Gastrocnemius medialis (tissue), 4 donors: ENCODE results near the gene VSX2. TPM values are rescaled to one million over a fixed set of nuclear protein-coding genes. Genes with fewer than 3 reads are reported as not detected.

Experiments used
- ATAC-seq, 2 donors: fragments of 150-250 bp; one replicate each; pipeline ENCODE4 v1.9.1; 2016
- DNase-seq, 2 donors: peaks; one replicate each; pipeline ENCODE4 v3.0.0-alpha.2; 2019
- H3K27ac ChIP-seq, 4 donors: fragments of 200-600 bp; sonication (generic); 1 replicate in 1 of 4; 2 replicates in 3 of 4; pipeline ENCODE4 v1.5.1; 2016 to 2018; ENCODE audit warnings: mild to moderate bottlenecking in 2 of 4, moderate library complexity in 1 of 4
- H3K27me3 ChIP-seq, 3 donors: fragments of 200-600 bp; sonication (generic) in 2 of 3; 1 replicate in 1 of 3; 2 replicates in 2 of 3; pipeline versions ENCODE4 v1.5.1 to v1.6.0; 2016 to 2019; ENCODE audit warnings: mild to moderate bottlenecking in 1 of 3, moderate library complexity in 1 of 3
- H3K36me3 ChIP-seq, 2 donors: fragments of 200-600 bp; sonication (generic) in 1 of 2; one replicate each; pipeline ENCODE4 v1.5.1; 2017 to 2018
- H3K4me1 ChIP-seq, 2 donors: fragments of 200-600 bp; sonication (generic) in 1 of 2; one replicate each; pipeline ENCODE4 v1.5.1; 2016 to 2017; ENCODE audit warnings: mild to moderate bottlenecking in 2 of 2
- H3K4me3 ChIP-seq, 4 donors: fragments of 200-600 bp; sonication (generic) in 3 of 4; 1 replicate in 1 of 4; 2 replicates in 3 of 4; pipeline ENCODE4 v1.5.1; 2016 to 2019; ENCODE audit warnings: mild to moderate bottlenecking in 2 of 4
- H3K9me3 ChIP-seq, 3 donors: fragments of 200-600 bp; sonication (generic) in 2 of 3; 1 replicate in 1 of 3; 2 replicates in 2 of 3; pipeline ENCODE4 v1.5.1; 2016 to 2019
- CTCF ChIP-seq, 5 experiments: fragments of 450-650 bp in 3 of 5; fragments of 200-600 bp in 2 of 5; sonication (generic) in 2 of 5; IDR thresholded peaks in 4 of 5; conservative IDR thresholded peaks in 1 of 5; 1 replicate in 4 of 5; 2 replicates in 1 of 5; pipeline ENCODE4 v1.5.1; 2016 to 2019; ENCODE audit warnings: antibody characterized with exemption in 5 of 5, mild to moderate bottlenecking in 3 of 5, moderate library complexity in 3 of 5
- POLR2A ChIP-seq, 2 donors: fragments of 450-650 bp; IDR thresholded peaks; one replicate each; pipeline ENCODE4 v1.6.1; 2017; ENCODE audit warnings: antibody characterized with exemption in 2 of 2, mild to moderate bottlenecking in 2 of 2, moderate library complexity in 2 of 2
- in situ Hi-C, 4 donors: fragments of 200-750 bp; cut with MboI; loops; one replicate each; pipeline versions ENCODE4 v1.15.0 to v1.8.0; 2017; ENCODE audit warnings: low sequenced_read_pairs in 4 of 4
- intact Hi-C: fragments of 100-400 bp; cut with DNase I; formaldehyde crosslinking; loops from one replicate; pipeline ENCODE4 v1.15.1; 2023; ENCODE audit warnings: low total_unique reads
- total RNA-seq, 4 donors: library from RNA; depleted of rRNA; stranded (reverse); fragments of >200 nt; gene quantifications; one replicate each; pipeline versions ENCODE4 v1.1.0 to v1.2.3, GENCODE V29; 2016

VSX2 gene
- total RNA-seq, 4 donors from 2014 or later = not detected

- DNase-seq (no peak), ATAC-seq (no peak)
- TF ChIP-seq POLR2A (IDR thresholded peaks at IDR 0.05) (no peak), CTCF (IDR thresholded peaks at IDR 0.05 in 4 of 5, conservative IDR thresholded peaks at IDR 0.05 in 1 of 5) (no peak)
- in situ Hi-C loops (no loop called here), intact Hi-C loops (no loop called here)
- Histone ChIP-seq H3K4me3 (no peak overlapping the region), H3K4me1 (peaks cover 4 to 7% of the 10 kb centered on the region in 2 donors), H3K36me3 (peaks cover 2 to 76% of the 10 kb centered on the region in 2 donors), H3K9me3 (no peaks in the 10 kb centered on the region), H3K27me3 (no peaks in the 10 kb centered on the region), H3K27ac (no peak overlapping the region)
Observed at GRCh38 chr14:74290415-74290814, 51.2 kb downstream of the VSX2 start.

- no peaks in the 10 kb centered on the region for H3K27me3 ChIP-seq
- peaks cover 4 to 7% of the 10 kb centered on the region in 2 donors for H3K4me1 ChIP-seq
- H3K27ac ChIP-seq = peak overlapping the region in 1 of 4 donors; percentile 30
- intact Hi-C loops (no loop called here), in situ Hi-C loops (no loop called here)
- H3K9me3 ChIP-seq = no peaks in the 10 kb centered on the region
- peak; percentile 22 to 51 for DNase-seq
- peaks cover 2 to 76% of the 10 kb centered on the region in 2 donors for H3K36me3 ChIP-seq
- no peak for TF ChIP-seq CTCF (IDR thresholded peaks at IDR 0.05 in 4 of 5, conservative IDR thresholded peaks at IDR 0.05 in 1 of 5)
- no peak for TF ChIP-seq POLR2A (IDR thresholded peaks at IDR 0.05)
- H3K4me3 ChIP-seq = no peak overlapping the region
- ATAC-seq = peak; percentile 54 to 71
Observed at GRCh38 chr14:74292061-74292460, 52.8 kb downstream of the VSX2 start.

- intact Hi-C loops = no loop called here
- peaks cover 2 to 69% of the 10 kb centered on the region in 2 donors for H3K36me3 ChIP-seq
- H3K4me1 ChIP-seq = peaks cover 4 to 7% of the 10 kb centered on the region in 2 donors
- in situ Hi-C loops = no loop called here
- ATAC-seq = no peak
- H3K4me3 ChIP-seq = no peak overlapping the region
- H3K27ac ChIP-seq = no peak overlapping the region
- H3K9me3 ChIP-seq = no peaks in the 10 kb centered on the region
- no peak for TF ChIP-seq CTCF (IDR thresholded peaks at IDR 0.05 in 4 of 5, conservative IDR thresholded peaks at IDR 0.05 in 1 of 5)
- no peak for DNase-seq
- H3K27me3 ChIP-seq = no peaks in the 10 kb centered on the region
Observed at GRCh38 chr14:74293606-74294005, 54.4 kb downstream of the VSX2 start.

DNA sequence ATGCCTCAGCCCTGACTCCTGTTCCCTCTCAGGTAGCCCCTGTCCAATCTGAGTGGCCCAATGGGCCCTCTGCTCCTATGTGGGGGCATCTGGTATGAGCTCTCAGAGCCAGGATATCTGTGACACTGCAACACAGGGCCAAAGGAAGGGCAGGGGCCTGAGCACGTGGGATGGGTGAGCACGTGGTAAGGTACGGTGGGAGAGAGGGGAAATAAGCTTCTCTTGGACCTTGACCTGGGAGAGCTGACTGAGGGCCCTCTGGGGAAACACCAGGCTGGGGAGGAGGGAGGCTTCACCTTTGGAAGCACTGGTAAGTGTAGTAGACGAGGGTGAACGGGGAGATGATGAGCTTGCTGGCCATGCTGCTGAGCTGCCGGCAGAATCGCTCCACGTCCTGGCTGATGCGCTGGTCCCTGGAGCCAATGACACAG lies 56.8 kb downstream of the VSX2 start:
- no peaks in the 10 kb centered on the region for H3K9me3 ChIP-seq
- no peak overlapping the region for H3K27ac ChIP-seq
- DNase-seq = no peak
- H3K4me3 ChIP-seq = no peak overlapping the region
- ATAC-seq = no peak
- peaks cover 0 to 57% of the 10 kb centered on the region in 2 donors for H3K36me3 ChIP-seq
- H3K4me1 ChIP-seq = peaks cover 7 to 8% of the 10 kb centered on the region in 2 donors
- in situ Hi-C loops (no loop called here), intact Hi-C loops (no loop called here)
- H3K27me3 ChIP-seq = no peaks in the 10 kb centered on the region
- TF ChIP-seq CTCF (IDR thresholded peaks at IDR 0.05 in 4 of 5, conservative IDR thresholded peaks at IDR 0.05 in 1 of 5) = no peak
- TF ChIP-seq POLR2A (IDR thresholded peaks at IDR 0.05) = no peak

DNA sequence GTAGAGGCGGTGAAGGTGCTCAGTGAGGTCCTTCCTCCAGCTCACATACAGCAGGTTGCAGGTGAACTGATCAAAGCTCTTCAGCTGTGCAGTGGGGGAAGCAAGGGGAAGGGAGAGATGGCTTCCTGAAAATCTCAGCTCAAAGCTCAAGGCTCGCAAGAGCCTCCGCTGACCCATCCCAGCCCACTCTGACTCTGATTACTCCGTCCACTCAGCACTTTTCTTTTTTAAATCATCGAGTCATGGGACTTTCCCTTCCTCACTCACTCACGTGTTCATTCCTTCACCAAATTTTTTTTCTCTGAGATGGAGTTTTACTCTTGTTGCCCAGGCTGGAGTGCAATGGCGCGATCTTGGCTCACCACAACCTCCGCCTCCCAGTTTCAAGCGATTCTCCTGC lies 58.7 kb downstream of the VSX2 start:
- no peak overlapping the region for H3K27ac ChIP-seq
- intact Hi-C loops = no loop called here
- no peaks in the 10 kb centered on the region for H3K9me3 ChIP-seq
- no peak for DNase-seq
- H3K4me1 ChIP-seq = peaks cover 0 to 11% of the 10 kb centered on the region in 2 donors
- H3K36me3 ChIP-seq = peaks cover 0 to 42% of the 10 kb centered on the region in 2 donors
- no peak overlapping the region for H3K4me3 ChIP-seq
- ATAC-seq = no peak
- in situ Hi-C loops = no loop called here
- no peak for TF ChIP-seq CTCF (IDR thresholded peaks at IDR 0.05 in 4 of 5, conservative IDR thresholded peaks at IDR 0.05 in 1 of 5)
- no peak for TF ChIP-seq POLR2A (IDR thresholded peaks at IDR 0.05)
- no peaks in the 10 kb centered on the region for H3K27me3 ChIP-seq
